Activated naive CD4-positive, alpha-beta T cell treated with anti-CD3 and anti-CD28 coated beads, Interleukin-2, amount 10 ng/mL, durations not matched to agents 7 days and 5 days (primary cell): ENCODE results near the gene WDR86.

Experiments used
- CTCF ChIA-PET: fragments of 350-600 bp; sonication (Branson Sonifier 250); formaldehyde crosslinking; loops from one replicate; lab custom pipeline; 2021; ENCODE audit warnings: antibody characterized with exemption; lab: Charles Lee
- DNase-seq: peaks from one replicate; pipeline ENCODE4 v3.0.0-alpha.2; 2020
- H3K27ac Mint-ChIP-seq: one replicate; pipeline ENCODE4 v1.8.0; 2021; ENCODE audit warnings: mild to moderate bottlenecking, moderate library complexity, mixed read lengths
- H3K27me3 Mint-ChIP-seq: one replicate; pipeline ENCODE4 v1.8.0; 2021; ENCODE audit warnings: mild to moderate bottlenecking, mixed read lengths
- H3K36me3 Mint-ChIP-seq: one replicate; pipeline ENCODE4 v1.8.0; 2021; ENCODE audit warnings: mixed read lengths
- H3K4me1 Mint-ChIP-seq: one replicate; pipeline ENCODE4 v1.8.0; 2021; ENCODE audit warnings: mixed read lengths
- H3K4me3 Mint-ChIP-seq: one replicate; pipeline ENCODE4 v1.8.0; 2021; ENCODE audit warnings: mild to moderate bottlenecking, moderate library complexity, mixed read lengths
- H3K9me3 Mint-ChIP-seq: one replicate; pipeline ENCODE4 v1.8.0; 2021; ENCODE audit warnings: mixed read lengths

Gene WDR86

DNA sequence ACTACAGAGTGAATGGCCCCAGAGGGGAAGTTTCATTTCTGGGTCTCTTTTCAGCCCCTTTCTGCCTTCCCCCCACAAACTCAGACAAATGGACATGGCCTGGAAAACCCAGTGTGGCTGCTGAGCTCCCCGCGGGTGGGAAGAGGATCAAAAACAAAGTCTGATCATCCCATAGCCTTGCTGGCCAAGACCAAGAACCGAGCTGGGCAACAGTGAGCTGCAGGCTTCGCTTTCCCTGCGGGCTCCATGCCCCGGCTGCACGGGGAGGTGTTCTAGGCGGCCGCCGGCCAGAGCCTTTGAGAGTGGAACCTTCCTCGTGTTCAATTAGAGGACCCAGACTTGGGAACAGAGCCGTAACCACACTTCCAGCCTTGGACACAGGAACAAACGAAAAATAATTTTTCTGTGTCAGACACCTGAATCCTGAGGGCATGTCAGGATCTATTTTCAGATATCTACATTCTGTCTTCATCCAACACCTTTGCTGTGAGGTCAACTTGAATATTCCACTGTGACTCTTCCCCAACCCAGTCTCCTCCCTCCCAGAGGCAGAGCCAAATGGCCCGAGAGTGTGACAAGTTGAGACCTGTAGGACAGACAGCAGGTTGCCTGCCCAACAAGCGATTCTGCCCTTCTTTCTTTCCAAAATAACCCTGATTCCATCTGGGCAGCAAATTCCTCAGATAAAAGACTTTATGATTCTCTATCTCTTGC, 26.0 kb downstream of the WDR86 start:
- CTCF ChIA-PET: interaction anchor here (1.7 kb wide), 1 partner anchor 64 kb away, joined by 5 read pairs; no protein-coding TSS in a partner anchor
- H3K9me3 Mint-ChIP-seq: no peaks in the 10 kb centered on the region
- peaks cover 89% of the 10 kb centered on the region for H3K27me3 Mint-ChIP-seq
- H3K4me1 Mint-ChIP-seq: peaks cover 11% of the 10 kb centered on the region
- H3K36me3 Mint-ChIP-seq: peaks cover 4% of the 10 kb centered on the region
- H3K27ac Mint-ChIP-seq: no peak overlapping the region
- peak; percentile 14 for DNase-seq
- no peak overlapping the region for H3K4me3 Mint-ChIP-seq

DNA sequence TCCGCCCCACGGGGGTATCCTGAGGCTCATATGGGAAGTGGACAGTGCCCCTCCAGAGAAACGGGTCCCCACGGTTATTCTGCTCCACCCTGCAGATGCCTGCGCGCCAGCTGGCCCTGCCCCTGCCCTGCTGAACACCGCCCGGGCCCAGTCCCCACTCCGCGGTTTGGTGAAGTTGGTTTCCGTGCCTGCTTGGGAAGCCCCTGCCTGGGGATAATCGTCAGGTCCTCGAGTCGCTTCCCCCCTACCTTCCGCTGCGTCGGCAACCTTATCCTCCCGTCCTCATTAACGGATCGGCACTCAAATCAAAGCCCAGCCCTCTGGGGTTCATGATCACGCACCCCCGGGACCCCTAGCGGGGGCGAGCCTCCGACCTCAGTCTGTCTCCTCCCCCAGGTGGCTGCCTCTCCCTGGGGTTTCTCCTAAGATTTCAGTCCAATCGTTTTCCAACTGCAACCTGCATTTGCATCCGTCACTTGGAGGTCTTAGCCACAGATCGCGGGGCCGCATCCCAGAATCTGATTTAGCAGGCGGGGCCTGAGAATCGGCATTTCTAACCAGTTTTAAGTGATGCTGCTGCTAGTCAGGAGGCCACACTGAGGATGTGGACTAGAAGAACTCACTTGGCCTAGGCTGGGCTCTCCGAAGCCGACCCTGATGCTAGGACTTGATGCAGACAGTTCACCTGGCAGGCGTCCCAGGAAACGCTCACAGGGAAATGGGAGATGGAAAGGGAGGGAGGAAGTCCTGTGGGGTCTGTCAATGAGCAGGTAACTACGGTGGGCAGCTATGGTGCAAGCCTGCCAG, 27.6 kb downstream of the WDR86 start:
- Mint-ChIP-seq H3K27ac (peak overlapping the region; percentile 30), H3K4me3 (peak overlapping the region; percentile 40), H3K27me3 (peaks cover 79% of the 10 kb centered on the region), H3K4me1 (peaks cover 11% of the 10 kb centered on the region), H3K36me3 (peaks cover 16% of the 10 kb centered on the region), H3K9me3 (no peaks in the 10 kb centered on the region)
- DNase-seq: peak; percentile 26
- CTCF ChIA-PET: no interaction called here

DNA sequence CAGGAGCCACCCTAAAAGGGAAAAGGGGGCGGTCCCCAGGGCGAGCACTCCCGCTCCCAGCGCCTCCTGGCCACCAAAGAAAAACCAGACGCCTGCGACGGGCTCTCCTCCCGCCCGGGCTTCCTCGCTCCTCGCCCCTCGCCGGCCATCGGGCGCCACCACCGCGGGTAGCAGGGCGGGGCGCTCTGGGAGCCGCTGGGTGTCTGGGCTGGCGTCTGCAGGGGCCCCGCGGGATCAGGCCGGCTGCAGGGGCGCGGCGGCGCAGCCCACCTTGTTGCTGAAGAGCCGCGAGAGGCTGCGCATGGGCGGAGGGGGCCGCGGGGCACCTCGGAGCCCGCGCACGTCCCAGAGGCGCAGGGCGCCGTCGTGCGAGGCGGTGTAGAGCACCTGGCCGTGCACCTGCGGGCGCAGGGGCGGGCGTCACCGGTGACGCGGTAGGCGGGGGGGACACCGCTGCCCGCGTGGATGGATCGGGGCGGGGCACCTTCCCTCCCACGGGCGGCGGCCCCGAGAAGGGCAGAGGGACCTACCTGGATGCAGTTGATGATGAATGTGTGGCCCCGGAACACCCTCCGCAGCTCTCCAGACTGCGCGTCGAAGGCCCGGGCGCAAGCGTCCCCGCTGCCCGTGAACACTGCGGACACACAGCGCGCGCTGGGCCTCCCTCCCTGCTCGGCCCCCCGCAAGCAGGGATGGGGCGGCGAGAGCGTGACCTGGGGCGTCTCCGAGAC, 28.3 kb downstream of the WDR86 start:
- no peak overlapping the region for H3K27ac Mint-ChIP-seq
- DNase-seq: peak; percentile 52
- no peak overlapping the region for H3K4me3 Mint-ChIP-seq
- peaks cover 72% of the 10 kb centered on the region for H3K27me3 Mint-ChIP-seq
- no peaks in the 10 kb centered on the region for H3K9me3 Mint-ChIP-seq
- H3K36me3 Mint-ChIP-seq: peaks cover 19% of the 10 kb centered on the region
- peaks cover 11% of the 10 kb centered on the region for H3K4me1 Mint-ChIP-seq
- CTCF ChIA-PET: interaction anchor here (0.6 kb wide), 1 partner anchor 129 kb away, joined by 3 read pairs; no protein-coding TSS in a partner anchor

DNA sequence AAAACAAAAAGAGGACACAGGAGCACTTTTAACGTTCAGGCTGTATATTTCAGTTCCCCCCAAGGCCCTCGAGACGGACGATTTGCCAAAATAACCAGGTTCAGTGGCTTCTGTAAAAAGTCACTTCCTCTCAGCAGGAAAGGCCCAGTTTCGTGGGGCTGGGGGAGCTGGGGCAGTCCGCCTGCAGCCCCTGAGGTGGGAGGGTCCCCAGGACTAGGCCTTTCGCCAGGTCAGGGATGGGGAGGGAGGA, 28.8 kb downstream of the WDR86 start:
- peaks cover 22% of the 10 kb centered on the region for H3K36me3 Mint-ChIP-seq
- peak overlapping the region; percentile 7 for H3K4me3 Mint-ChIP-seq
- no peak for DNase-seq
- no peaks in the 10 kb centered on the region for H3K9me3 Mint-ChIP-seq
- CTCF ChIA-PET: interaction anchor here (0.6 kb wide), 1 partner anchor 128 kb away, joined by 3 read pairs; no protein-coding TSS in a partner anchor
- peaks cover 67% of the 10 kb centered on the region for H3K27me3 Mint-ChIP-seq
- no peak overlapping the region for H3K27ac Mint-ChIP-seq
- H3K4me1 Mint-ChIP-seq: peaks cover 11% of the 10 kb centered on the region

- no peaks in the 10 kb centered on the region for H3K9me3 Mint-ChIP-seq
- H3K27me3 Mint-ChIP-seq: peaks cover 61% of the 10 kb centered on the region
- DNase-seq: no peak
These were observed 29.4 kb downstream of the WDR86 start for GRCh38 chr7:151380199-151381097.

GRCh38 chr7:151379534-151380198, 30.2 kb downstream of the WDR86 start:
- CTCF ChIA-PET: interaction anchor here (1.0 to 1.3 kb wide), 2 partner anchors 11 to 69 kb away, joined by 3 to 4 read pairs; no protein-coding TSS in a partner anchor
- Mint-ChIP-seq H3K36me3 (peaks cover 22% of the 10 kb centered on the region), H3K9me3 (no peaks in the 10 kb centered on the region), H3K4me1 (peaks cover 11% of the 10 kb centered on the region), H3K27ac (no peak overlapping the region), H3K27me3 (peaks cover 53% of the 10 kb centered on the region), H3K4me3 (no peak overlapping the region)
- DNase-seq: no peak

More at GRCh38 chr7:151380199-151381097, 29.4 kb downstream of the WDR86 start:
- H3K36me3 Mint-ChIP-seq: peaks cover 22% of the 10 kb centered on the region
- no peak overlapping the region for H3K27ac Mint-ChIP-seq
- CTCF ChIA-PET: interaction anchor here (0.6 kb wide), 1 partner anchor 128 kb away, joined by 3 read pairs; no protein-coding TSS in a partner anchor
- H3K4me1 Mint-ChIP-seq: peaks cover 11% of the 10 kb centered on the region
- peak overlapping the region; percentile 7 for H3K4me3 Mint-ChIP-seq

GRCh38 chr7:151379193-151379520, 30.7 kb downstream of the WDR86 start:
- no peaks in the 10 kb centered on the region for H3K9me3 Mint-ChIP-seq

DNA sequence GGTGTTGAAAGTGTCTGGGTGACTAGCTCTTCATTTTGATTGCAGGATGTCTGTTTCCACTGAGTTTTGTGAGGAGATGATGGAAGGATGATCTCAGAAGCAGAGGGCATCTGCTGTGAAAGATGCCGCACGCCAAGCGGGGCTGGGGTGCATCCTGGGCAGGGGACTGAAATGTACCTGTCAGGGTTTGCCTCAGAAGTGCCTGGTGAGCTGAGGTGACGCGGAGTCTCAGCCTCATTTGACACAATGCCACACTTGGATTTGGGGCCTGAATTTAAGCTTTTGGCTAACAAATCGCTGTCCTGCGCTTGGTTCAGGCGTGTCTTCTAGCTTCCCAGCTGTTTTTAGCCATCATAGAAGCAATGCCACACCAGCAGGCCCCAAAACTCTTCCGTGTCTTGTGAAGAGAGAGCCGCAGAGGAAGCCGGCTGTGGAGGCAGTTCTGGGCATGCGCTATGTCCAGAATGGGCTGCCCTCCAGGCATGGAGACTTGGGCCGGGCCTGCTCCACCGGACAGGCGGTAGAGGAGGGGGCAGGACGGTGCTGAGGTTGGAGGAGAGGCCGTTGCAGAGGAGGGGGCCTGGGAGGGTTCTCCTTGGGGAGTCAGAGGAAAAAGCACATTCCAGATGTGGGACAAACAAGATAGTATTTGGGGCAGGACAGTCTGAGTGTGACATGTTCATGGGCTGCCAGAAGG, 31.2 kb downstream of the WDR86 start:
- Mint-ChIP-seq H3K9me3 (no peaks in the 10 kb centered on the region), H3K4me1 (peaks cover 11% of the 10 kb centered on the region), H3K4me3 (no peak overlapping the region), H3K27ac (no peak overlapping the region), H3K27me3 (peaks cover 43% of the 10 kb centered on the region), H3K36me3 (peaks cover 24% of the 10 kb centered on the region)
- no peak for DNase-seq
- CTCF ChIA-PET: interaction anchor here (1.0 to 1.3 kb wide), 3 partner anchors 10 to 70 kb away, joined by 3 to 4 read pairs (median 3); no protein-coding TSS in a partner anchor

More at GRCh38 chr7:151379193-151379520, 30.7 kb downstream of the WDR86 start:
- H3K36me3 Mint-ChIP-seq: peaks cover 24% of the 10 kb centered on the region
- DNase-seq: no peak
- H3K27me3 Mint-ChIP-seq: peaks cover 48% of the 10 kb centered on the region
- CTCF ChIA-PET: interaction anchor here (1.0 to 1.3 kb wide), 2 partner anchors 11 to 69 kb away, joined by 3 to 4 read pairs; no protein-coding TSS in a partner anchor
- no peak overlapping the region for H3K27ac Mint-ChIP-seq
- peaks cover 11% of the 10 kb centered on the region for H3K4me1 Mint-ChIP-seq
- no peak overlapping the region for H3K4me3 Mint-ChIP-seq

- H3K4me1 Mint-ChIP-seq: peaks cover 11% of the 10 kb centered on the region
- no peak overlapping the region for H3K27ac Mint-ChIP-seq
- H3K27me3 Mint-ChIP-seq: peaks cover 37% of the 10 kb centered on the region
- CTCF ChIA-PET: interaction anchor here (0.7 to 1.0 kb wide), 2 partner anchors 10 to 12 kb away, joined by 3 read pairs; no protein-coding TSS in a partner anchor
- peaks cover 26% of the 10 kb centered on the region for H3K36me3 Mint-ChIP-seq
- no peaks in the 10 kb centered on the region for H3K9me3 Mint-ChIP-seq
- no peak overlapping the region for H3K4me3 Mint-ChIP-seq
- DNase-seq: no peak
These were observed 31.8 kb downstream of the WDR86 start for GRCh38 chr7:151378011-151378410.

GRCh38 chr7:151377406-151377805, 32.4 kb downstream of the WDR86 start:
- CTCF ChIA-PET: interaction anchor here (0.7 to 1.0 kb wide), 2 partner anchors 9 to 71 kb away, joined by 3 to 4 read pairs; no protein-coding TSS in a partner anchor
- DNase-seq: no peak
- no peak overlapping the region for H3K27ac Mint-ChIP-seq
- peaks cover 27% of the 10 kb centered on the region for H3K36me3 Mint-ChIP-seq
- no peak overlapping the region for H3K4me3 Mint-ChIP-seq
- H3K4me1 Mint-ChIP-seq: peaks cover 9% of the 10 kb centered on the region
- peaks cover 31% of the 10 kb centered on the region for H3K27me3 Mint-ChIP-seq
- H3K9me3 Mint-ChIP-seq: no peaks in the 10 kb centered on the region

DNA sequence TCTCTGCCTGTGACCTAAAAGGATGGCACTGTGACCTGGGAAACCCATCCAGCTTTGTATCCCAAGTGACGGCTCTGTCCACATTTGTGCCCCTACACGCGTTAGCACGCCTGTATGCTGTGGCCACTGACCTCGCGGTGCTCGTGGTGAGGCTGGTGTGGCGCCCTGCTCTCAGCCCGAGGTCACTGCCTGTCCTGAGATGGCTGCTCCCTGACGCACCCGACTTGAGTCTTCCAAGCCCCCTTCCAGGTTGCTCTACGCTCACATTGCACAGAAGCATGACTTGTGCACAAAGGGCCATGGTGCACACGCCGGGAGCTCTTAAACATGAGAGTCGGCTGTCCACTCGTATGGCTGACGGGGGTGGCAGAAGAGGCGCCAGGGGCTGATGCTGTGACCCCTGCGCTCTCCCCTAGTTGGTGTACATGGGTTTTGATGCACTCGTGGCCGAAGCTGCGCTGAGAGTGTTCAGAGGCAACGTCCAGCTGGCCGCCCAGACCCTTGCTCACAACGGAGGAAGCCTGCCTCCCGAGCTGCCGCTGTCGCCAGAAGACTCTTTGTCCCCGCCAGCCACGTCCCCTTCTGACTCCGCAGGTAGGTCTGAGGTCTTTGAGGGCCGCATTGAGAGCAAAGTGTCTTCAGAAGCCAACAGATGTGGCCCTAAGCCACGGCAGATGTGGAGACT, 33.5 kb downstream of the WDR86 start:
- Mint-ChIP-seq H3K27ac (no peak overlapping the region), H3K27me3 (peaks cover 20% of the 10 kb centered on the region), H3K9me3 (no peaks in the 10 kb centered on the region), H3K4me3 (no peak overlapping the region), H3K36me3 (peaks cover 32% of the 10 kb centered on the region), H3K4me1 (peaks cover 4% of the 10 kb centered on the region)
- CTCF ChIA-PET: interaction anchor here (1.0 to 11.0 kb wide), 2 partner anchors 72 to 74 kb away, joined by 4 to 196 read pairs; no protein-coding TSS in a partner anchor
- no peak for DNase-seq
